GM18868 (cell line): ENCODE measurements around the gene PMEPA1.

Source experiments
- ATAC-seq: cut with Tn5 transposase; IDR thresholded peaks from one replicate; pipeline ENCODE4 v1.9.1; 2021; ENCODE audit warnings: mild to moderate bottlenecking, moderate library complexity; ENCODE audit not compliant: unreplicated experiment

Gene PMEPA1

DNA sequence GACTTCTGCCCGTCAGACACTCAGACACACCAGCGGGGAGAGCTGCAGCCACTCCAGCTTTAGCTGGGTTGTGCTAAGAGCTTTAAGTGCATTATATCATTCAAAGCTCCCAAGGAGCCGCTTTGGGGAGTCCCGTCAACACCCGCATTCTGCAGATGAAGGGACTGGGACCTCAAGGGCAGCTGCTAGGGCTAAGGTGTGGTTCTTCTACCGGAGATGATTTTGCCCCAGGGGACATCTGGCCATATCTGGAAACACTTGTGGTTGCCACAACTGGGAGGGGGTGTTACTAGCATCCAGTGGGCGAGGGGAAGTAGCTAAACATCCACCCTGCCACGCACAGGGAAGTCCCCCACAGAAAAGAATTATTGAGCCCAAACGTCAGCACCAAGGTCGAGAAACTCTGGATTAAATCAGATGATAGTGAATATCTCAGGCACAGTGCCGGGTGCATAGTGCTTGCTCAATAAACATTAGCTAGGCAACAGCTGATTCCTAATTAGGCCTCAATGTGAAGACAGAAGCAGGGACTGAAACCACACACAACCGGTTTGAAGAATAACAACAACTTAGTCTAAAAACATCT, 29.6 kb downstream of the PMEPA1 start:
- peak; percentile 62 for ATAC-seq

- no peak for ATAC-seq
These were observed 30.7 kb downstream of the PMEPA1 start for GRCh38 chr20:57679113-57679512.

GRCh38 chr20:57678340-57678739, 31.5 kb downstream of the PMEPA1 start:
- no peak for ATAC-seq

- no peak for ATAC-seq
These were observed 32.2 kb downstream of the PMEPA1 start for GRCh38 chr20:57677584-57677982.

- no peak for ATAC-seq
These were observed 32.9 kb downstream of the PMEPA1 start for GRCh38 chr20:57676589-57677583.

DNA sequence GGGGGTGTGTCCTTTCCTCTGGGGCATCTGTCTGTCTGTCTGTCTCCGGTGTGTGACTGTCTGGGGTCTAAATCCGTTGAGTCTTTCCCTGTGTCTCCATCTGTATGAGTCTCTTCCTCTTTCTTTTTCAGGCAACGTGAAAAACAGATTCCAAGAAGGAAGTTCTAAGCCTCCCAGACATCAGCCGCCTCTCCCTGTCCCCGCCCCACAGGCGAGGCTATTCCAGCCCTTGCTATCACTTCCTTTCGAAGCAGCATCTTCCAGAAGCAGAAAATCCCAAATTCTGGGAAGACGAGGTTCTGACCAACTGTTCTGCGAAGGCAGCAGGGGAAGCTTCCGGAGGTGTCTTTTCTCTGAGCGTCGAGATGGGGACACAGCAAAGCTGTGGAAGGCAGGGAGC, 34.0 kb downstream of the PMEPA1 start:
- ATAC-seq, result no peak

DNA sequence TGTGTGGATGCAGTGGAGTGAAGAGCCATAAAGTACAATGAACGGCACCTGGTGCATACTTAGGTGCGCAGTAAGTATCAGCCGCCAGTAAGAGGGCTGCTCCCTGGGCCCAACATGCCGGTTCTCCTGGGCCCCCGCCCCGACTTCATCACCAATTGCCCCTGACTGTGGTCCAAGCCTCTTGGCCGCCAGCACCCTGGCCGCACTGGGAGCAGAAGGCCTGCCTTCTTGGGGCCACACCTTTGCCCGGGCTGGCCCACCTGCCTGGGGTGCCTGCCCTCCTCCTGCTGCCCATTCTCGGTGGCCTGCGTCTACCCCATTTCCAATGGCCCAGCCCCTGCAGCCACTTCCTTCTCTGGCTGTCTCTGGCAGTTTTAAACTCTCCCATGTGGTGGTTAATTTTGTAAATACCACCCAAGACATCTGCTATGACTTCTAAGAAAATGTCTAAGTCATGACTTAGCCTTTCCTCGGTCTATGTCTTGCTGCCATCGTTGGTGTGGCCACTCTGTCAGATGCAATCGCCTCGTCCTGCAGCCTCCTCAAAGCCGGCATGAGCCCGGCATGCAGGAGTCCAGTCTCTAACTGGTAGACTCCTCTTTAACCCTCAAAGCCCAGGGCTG, 36.8 kb downstream of the PMEPA1 start:
- no peak for ATAC-seq

DNA sequence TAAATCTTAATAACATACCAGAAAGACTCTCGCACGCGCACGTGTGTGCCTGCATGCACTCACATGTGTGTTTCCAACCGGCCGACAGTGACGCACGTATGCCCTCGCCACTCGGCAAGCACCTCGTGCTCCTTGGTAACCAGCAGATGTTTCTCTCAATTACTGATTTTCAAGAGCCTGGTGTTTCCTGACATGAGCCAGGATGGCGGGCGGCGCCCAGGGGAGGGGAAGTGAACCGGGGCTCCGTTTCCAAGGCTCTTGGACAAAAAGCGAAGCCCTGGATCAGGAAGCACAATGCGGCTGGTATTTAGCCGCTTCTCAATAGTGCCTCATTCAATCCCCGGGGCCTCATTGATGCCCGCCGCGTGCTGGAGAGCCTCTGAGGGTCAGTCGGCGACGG, 37.7 kb downstream of the PMEPA1 start:
- no peak for ATAC-seq

DNA sequence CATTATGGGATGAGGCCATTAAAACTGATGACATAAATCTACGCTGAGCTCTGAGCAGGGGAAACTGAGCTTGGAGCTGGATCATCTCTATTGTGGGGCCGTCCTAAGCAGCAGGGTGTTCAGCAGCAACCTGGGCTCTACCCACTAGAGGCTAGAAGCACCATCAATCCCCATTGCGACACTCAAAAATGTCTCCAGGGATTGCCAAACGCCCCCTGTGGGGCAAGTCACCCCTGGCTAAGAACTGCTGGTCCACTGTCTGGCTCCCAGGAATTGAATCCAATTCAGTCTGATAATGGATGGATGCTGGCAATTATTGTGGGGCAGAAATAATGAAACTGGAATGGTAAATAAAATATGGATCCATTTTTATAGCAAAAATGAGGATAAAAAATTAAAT, 38.2 kb downstream of the PMEPA1 start:
- no peak for ATAC-seq

GRCh38 chr20:57671072-57671391, 38.8 kb downstream of the PMEPA1 start:
- no peak for ATAC-seq

DNA sequence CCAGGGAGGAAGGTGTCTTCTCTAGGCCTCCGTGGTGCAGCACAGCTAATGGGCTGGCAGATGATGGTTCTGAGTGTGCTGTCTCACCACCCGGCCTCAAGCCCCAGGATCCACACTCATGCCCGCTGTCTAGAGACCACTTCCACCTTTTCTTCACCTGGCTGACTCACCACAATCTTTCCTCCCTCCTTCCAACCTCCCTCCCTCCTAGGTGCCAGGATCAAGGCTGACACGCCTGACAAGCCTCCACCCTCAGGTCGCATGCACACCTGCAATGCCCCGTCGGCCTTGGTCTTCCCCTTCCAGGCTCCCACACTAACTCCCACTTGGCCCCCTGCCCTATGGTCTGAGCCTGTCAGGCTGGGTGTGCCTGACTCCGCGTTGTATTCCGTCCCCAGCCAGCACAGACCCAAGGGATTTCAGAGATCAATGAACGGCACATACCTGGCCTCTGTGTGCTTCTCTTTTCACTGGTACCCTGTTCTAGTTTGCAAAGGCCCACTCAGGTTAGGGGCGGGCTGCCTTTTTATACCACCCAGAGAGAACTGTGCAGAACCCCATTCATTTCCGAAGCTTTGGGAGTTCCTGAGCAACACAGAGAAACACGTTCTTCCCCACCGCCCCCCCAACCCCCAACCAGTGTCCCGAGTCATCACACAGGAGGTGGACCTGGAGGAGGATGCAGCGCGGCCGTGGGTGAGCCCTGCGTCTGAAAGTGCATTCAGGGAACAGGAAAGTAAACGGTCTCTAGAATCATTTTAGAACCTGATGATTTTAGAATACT, 39.3 kb downstream of the PMEPA1 start:
- no peak for ATAC-seq

DNA sequence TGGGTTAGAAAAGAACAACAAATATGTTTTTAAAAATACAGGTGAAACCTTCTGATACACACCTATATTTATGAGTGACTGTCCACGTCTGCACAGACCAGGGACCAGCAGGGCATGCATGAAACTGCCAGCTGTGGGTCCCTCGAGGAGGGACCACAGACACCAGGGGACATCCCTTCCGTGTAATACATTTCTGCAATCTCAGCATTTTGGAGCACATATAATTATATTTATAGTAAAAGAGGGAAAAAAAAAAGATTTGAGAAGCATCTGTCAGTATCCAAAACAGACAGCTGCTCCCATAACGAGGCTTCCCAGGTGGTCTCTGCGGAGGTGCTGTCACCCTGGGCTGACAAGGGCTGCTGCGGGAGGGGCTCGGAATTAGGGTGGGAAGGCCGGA, 40.2 kb downstream of the PMEPA1 start:
- ATAC-seq, result no peak

DNA sequence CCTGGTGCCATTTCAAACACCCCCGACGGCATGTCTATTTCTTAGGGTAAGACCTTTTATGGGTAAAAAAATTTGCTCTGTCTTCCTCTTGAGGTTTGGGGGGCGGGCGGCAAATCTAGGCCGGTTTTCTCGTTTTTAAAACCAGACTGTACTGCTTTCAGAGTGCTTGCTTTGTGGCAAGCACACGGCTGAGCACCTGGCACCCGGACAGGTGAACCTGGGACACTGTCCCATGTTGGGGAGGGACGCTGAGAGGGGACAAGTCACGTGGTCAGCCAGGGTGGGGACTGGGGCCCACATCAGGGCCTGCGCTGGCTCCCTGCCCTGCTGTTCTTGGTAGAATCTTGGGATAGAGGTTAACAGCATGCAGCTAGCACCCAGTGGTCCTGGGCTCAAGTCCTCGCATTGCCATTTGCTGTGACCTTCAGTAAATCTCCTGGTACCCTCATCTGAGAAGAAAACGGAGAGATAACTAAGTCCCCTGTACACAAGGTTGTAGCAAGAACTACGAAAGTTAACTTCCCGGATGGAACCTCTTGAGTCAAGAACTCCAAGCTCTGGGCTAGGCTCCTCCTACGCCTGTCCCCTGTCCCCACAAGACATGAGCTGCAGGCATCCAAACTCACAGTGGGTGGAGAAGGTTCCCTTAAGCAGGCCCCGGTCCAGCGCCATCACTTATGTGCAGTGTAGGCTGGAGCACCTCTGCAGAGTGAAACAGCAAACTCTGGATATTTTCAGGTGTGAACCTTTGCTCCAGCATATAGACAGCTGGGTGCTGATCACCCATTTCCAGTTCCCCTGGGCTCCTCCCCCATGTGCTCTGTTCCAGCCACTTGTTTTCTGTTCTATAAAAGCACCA, 41.7 kb downstream of the PMEPA1 start:
- no peak for ATAC-seq

- no peak for ATAC-seq
These were observed 42.4 kb downstream of the PMEPA1 start for GRCh38 chr20:57667388-57667787.

DNA sequence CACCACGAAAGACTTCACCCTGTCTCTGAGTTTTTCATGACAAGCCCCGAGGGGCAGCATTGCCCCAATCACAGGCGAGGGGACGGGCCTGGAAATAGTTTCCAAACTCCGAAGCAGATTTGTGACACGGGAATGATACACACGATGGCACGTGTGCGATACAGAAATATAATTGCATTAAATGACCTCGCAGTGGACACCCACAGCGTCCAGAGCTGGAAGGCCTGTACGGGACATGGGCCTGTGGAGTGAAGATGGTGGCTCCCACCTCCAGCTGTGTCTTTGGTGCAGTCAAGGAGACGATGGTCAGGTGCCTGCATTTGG, 43.0 kb downstream of the PMEPA1 start:
- no peak for ATAC-seq

DNA sequence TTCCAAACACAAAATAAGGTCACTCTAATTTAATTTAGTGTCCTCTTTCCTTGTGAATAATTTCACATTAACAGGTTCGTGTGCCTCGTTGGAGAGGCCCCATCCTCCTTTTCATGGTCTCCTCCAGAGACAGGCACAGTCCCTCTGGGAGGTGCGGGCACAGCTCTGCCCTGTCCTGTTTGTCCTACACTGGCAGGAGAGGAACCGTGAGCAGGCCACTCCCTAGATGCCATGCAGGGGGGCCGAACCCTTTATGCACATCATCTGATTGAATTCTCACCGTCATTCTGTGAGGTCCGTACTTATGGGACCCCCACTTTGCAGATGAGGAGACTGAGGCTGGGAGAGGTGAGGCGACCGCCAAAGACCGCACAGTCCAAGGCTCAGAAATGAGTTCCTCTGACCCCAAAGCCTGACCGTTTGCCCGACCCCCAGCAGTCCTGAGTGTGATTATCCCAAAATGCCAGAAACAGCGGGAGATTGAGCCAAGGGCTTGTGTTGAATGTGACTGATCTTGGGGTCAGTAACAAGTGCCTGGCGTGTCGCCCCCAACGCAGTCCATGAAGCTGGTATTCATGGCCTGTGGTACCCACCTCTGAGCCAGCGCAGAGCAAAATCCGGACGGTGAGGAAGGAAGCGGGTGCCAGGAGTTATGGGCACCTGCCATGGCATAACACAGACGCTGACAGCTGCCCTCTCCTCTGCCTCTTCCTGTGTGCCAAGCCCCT, 43.5 kb downstream of the PMEPA1 start:
- no peak for ATAC-seq

DNA sequence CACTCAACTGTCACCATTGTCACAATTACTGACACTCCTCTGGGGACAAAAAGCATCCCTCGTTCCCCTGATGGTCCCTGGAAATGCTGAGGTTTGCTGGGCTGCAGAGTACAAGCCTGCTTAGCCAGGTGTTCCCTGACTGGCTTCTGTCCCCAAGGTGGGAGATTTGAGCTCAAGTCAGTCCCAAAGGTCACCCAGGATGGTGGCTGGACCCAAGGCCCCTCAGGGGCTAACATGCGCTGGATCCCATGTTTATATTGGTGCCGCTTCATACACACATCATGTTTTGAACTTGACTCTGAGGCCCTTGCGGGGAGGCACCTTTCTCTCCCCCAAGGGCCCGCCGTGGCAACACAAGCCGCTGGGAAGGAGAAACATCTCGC, 44.2 kb downstream of the PMEPA1 start:
- ATAC-seq, result no peak

DNA sequence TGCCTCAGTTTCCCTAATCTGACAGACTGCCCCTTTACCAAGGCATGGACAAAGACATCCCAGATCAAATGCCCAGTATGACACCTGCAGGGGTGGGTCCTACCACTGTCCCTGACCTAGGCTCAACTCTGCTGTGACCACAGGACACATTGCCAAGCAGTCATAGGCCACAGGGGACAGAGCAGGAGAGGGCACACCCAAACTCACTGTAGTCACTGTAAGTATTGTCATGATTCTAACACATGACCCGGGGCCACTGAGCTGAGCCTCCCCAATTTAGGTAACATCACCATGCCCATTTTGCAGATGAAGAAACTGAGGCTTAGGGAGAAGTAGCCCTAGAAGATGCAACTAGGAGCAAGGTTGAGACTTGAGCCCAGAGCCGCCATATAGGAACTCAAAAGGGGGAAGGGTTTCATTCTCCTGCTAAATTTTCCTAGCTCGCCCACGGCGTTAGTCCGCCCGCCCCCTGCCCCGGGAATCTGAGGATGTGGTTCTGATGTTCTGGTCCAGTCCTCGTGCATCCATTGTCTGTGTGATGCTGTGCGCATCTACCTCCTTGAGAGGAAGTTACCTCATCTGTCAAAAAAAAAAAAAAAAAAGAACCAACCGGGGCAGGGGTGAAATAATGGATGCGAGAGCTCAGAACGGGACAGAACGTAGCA, 44.8 kb downstream of the PMEPA1 start:
- ATAC-seq, result no peak

GRCh38 chr20:57664476-57664875, 45.3 kb downstream of the PMEPA1 start:
- ATAC-seq, result no peak
